CMK (cell line): ENCODE data around the gene KLHL2.

Experiments
- DNase-seq: peaks from one replicate; pipeline ENCODE4 v3.0.0-alpha.2; 2010; ENCODE audit warnings: low read depth

The KLHL2 gene

GRCh38 chr4:165368114-165368513 lies 160.8 kb downstream of the KLHL2 start:
- no peak for DNase-seq

- DNase-seq, result no peak
Measured at GRCh38 chr4:165368567-165368966, 161.2 kb downstream of the KLHL2 start.

GRCh38 chr4:165369522-165369921 lies 162.2 kb downstream of the KLHL2 start:
- no peak for DNase-seq

GRCh38 chr4:165370530-165370929 lies 163.2 kb downstream of the KLHL2 start:
- no peak for DNase-seq
